Measurements from ENCODE around the gene TTLL3. TPM values are rescaled to one million over a fixed set of nuclear protein-coding genes. Genes with fewer than 3 reads are reported as not detected.
A peak's percentile ranks its signal among the peaks of the same experiment; 100 is the strongest.

TTLL3 gene
- total and polyA plus RNA-seq, 2 donors (not counting 3 experiments of a cell fraction or from before 2014, with no cell fraction given): 43.5 to 65.2 TPM

GRCh38 chr3:9793161-9793781, 16.8 kb upstream of the TTLL3 start:
- intact Hi-C loops (cut with micrococcal nuclease): loop anchor here (1.0 to 5.0 kb wide), 4 partner anchors 16 to 144 kb away; partner anchors contain the start of genes IL17RC and MTMR14
- peak overlapping the region; percentile 93 for H3K27ac ChIP-seq (ENCODE audit: insufficient read depth, low read depth, low read length)
- ChIA-PET CTCF (interaction anchor here (0.7 to 1.8 kb wide), 7 partner anchors 10 to 153 kb away, joined by 3 to 10 read pairs (median 4); partner anchors contain the start of gene CRELD1), POLR2A (interaction anchor here (0.7 to 1.0 kb wide), 4 partner anchors 23 to 140 kb away, joined by 3 read pairs; partner anchors contain the start of genes CAMK1, CRELD1 and OGG1)
- peak overlapping the region; percentile 12 for H2AFZ ChIP-seq (ENCODE audit: low read depth, low read length)
- H3K4me1 ChIP-seq (ENCODE audit: control insufficient read depth, extremely low read depth, insufficient read depth, low read length): peaks cover 13% of the 10 kb centered on the region
- H3K36me3 ChIP-seq (ENCODE audit: control insufficient read depth in 2 of 2, extremely low read depth in 1 of 2, insufficient read depth in 2 of 2, low read length in 2 of 2): peaks cover 2 to 9% of the 10 kb centered on the region in 2 experiments
- H3K4me2 ChIP-seq (ENCODE audit: insufficient read depth, low read length): peak overlapping the region; percentile 68
- DNase-seq (ENCODE audit: low read depth, low spot score): peak; percentile 56
- H3K9ac ChIP-seq (replicated peaks; ENCODE audit: extremely low read depth, insufficient read depth, low read length): peak overlapping the region; percentile 97
- H3K27me3 ChIP-seq (ENCODE audit: control insufficient read depth in 2 of 2, insufficient read depth in 2 of 2, low read length in 2 of 2): no peaks in the 10 kb centered on the region
- no peaks in the 10 kb centered on the region for H3K9me3 ChIP-seq (replicated peaks; ENCODE audit: control insufficient read depth, insufficient read depth, low read length)
- H3K9me1 ChIP-seq (replicated peaks; ENCODE audit: control insufficient read depth, extremely low read depth, insufficient read depth, low read length): no peaks in the 10 kb centered on the region
- TF ChIP-seq GATA2 (IDR thresholded peaks at IDR 0.05; ENCODE audit: insufficient read depth, insufficient read length, low read depth, low read length): no peak
- peak; percentile 77 for TF ChIP-seq POLR2A (IDR thresholded peaks at IDR 0.05; ENCODE audit: low read depth, low read length)
- TSS peak; percentile 42 for BruUV-seq (replicated peaks)
- peak; percentile 60 for FAIRE-seq
- peaks cover 43% of the 10 kb centered on the region for H3K79me2 ChIP-seq (ENCODE audit: control insufficient read depth, insufficient read depth, low read length)
- no peaks in the 10 kb centered on the region for H4K20me1 ChIP-seq (replicated peaks; ENCODE audit: control insufficient read depth, extremely low read depth, insufficient read depth, low read length)
- H3K4me3 ChIP-seq (replicated peaks in 1 of 3; ENCODE audit: insufficient read depth in 1 of 3, low read depth in 1 of 3, low read length in 3 of 3): peak overlapping the region; percentile 68 to 88 (median 88)
- dilution Hi-C loops (cut with MboI; ENCODE audit: extremely low pct_ligation_motif_present, low sequenced_read_pairs): no loop called here

- H3K4me2 ChIP-seq (ENCODE audit: insufficient read depth, low read length): no peak overlapping the region
- CTCF ChIA-PET: no interaction called here
- no TSS peak for BruUV-seq (replicated peaks)
- no peaks in the 10 kb centered on the region for H3K27me3 ChIP-seq (ENCODE audit: control insufficient read depth in 2 of 2, insufficient read depth in 2 of 2, low read length in 2 of 2)
- H3K9me3 ChIP-seq (replicated peaks; ENCODE audit: control insufficient read depth, insufficient read depth, low read length): no peaks in the 10 kb centered on the region
- peaks cover 3 to 11% of the 10 kb centered on the region in 2 experiments for H3K36me3 ChIP-seq (ENCODE audit: control insufficient read depth in 2 of 2, extremely low read depth in 1 of 2, insufficient read depth in 2 of 2, low read length in 2 of 2)
- POLR2A ChIA-PET: no interaction called here
- TF ChIP-seq EZH2 (IDR thresholded peaks at IDR 0.05; ENCODE audit: borderline replicate concordance, low read depth, low read length, severe bottlenecking) (no peak), MYC (IDR thresholded peaks at IDR 0.05; ENCODE audit: low read depth, low read length) (no peak), CTCF (IDR thresholded peaks at IDR 0.05; ENCODE audit: extremely low read depth in 1 of 2, insufficient read depth in 1 of 2, low read depth in 1 of 2, low read length in 2 of 2) (no peak), JUN (IDR thresholded peaks at IDR 0.05; ENCODE audit: borderline replicate concordance, insufficient read depth, insufficient read length, low read depth) (no peak), MAX (IDR thresholded peaks at IDR 0.05; ENCODE audit: insufficient read depth, insufficient read length) (no peak), FOS (IDR thresholded peaks at IDR 0.05; ENCODE audit: borderline replicate concordance, insufficient read depth, low read length) (no peak), POLR2AphosphoS5 (IDR thresholded peaks at IDR 0.05; ENCODE audit: insufficient read depth, low read depth, low read length) (no peak), POLR2A (IDR thresholded peaks at IDR 0.05; ENCODE audit: low read depth, low read length) (no peak), GATA2 (IDR thresholded peaks at IDR 0.05; ENCODE audit: insufficient read depth, insufficient read length, low read depth, low read length) (no peak)
- no peak overlapping the region for H3K27ac ChIP-seq (ENCODE audit: insufficient read depth, low read depth, low read length)
- no peak overlapping the region for H3K4me3 ChIP-seq (replicated peaks in 1 of 3; ENCODE audit: insufficient read depth in 1 of 3, low read depth in 1 of 3, low read length in 3 of 3)
- dilution Hi-C loops (cut with MboI; ENCODE audit: extremely low pct_ligation_motif_present, low sequenced_read_pairs) (no loop called here), intact Hi-C loops (cut with micrococcal nuclease) (loop anchor here (5.0 kb wide), 1 partner anchor 77 kb away; no protein-coding TSS in a partner anchor)
- H3K79me2 ChIP-seq (ENCODE audit: control insufficient read depth, insufficient read depth, low read length): peaks cover 43% of the 10 kb centered on the region
- no peak for DNase-seq (ENCODE audit: low read depth, low spot score)
- H3K4me1 ChIP-seq (ENCODE audit: control insufficient read depth, extremely low read depth, insufficient read depth, low read length): peaks cover 13% of the 10 kb centered on the region
- no peak overlapping the region for H3K9ac ChIP-seq (replicated peaks; ENCODE audit: extremely low read depth, insufficient read depth, low read length)
- no peak for FAIRE-seq
- H3K9me1 ChIP-seq (replicated peaks; ENCODE audit: control insufficient read depth, extremely low read depth, insufficient read depth, low read length): no peaks in the 10 kb centered on the region
- H4K20me1 ChIP-seq (replicated peaks; ENCODE audit: control insufficient read depth, extremely low read depth, insufficient read depth, low read length): no peaks in the 10 kb centered on the region
- H2AFZ ChIP-seq (ENCODE audit: low read depth, low read length): no peak overlapping the region
Measured at GRCh38 chr3:9794400-9794799, 15.7 kb upstream of the TTLL3 start.

Data from endothelial cell of umbilical vein (primary cell).